AG10803 (cell line): ENCODE results near the gene UPK3BL2.
A peak's percentile ranks its signal among the peaks of the same experiment; 100 is the strongest.
"Not testable (repeated sequence)": the region's sequence is repeated elsewhere in the genome, so short reads cannot be mapped to it uniquely, and the experiment has no call there.

Source experiments
- DNase-seq: peaks from one replicate; pipeline ENCODE4 v3.0.0; 2010; ENCODE audit warnings: low read depth
- H3K4me3 ChIP-seq: 2 replicates; pipeline ENCODE4 v1.5.1; 2011; ENCODE audit warnings: mild to moderate bottlenecking, low read length, control low read depth
- CTCF ChIP-seq: conservative IDR thresholded peaks from 2 replicates; pipeline ENCODE4 v1.5.1; 2011; ENCODE audit warnings: mild to moderate bottlenecking, low read length, control low read depth, inconsistent platforms

The UPK3BL2 gene, protein sequence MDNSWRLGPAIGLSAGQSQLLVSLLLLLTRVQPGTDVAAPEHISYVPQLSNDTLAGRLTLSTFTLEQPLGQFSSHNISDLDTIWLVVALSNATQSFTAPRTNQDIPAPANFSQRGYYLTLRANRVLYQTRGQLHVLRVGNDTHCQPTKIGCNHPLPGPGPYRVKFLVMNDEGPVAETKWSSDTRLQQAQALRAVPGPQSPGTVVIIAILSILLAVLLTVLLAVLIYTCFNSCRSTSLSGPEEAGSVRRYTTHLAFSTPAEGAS

GRCh38 chr7:102543596-102543995 is at the start of gene UPK3BL2:
Gene UPK3BL2, minus strand, starts transcription at chr7:102543696. Its CDS starts 60 bp downstream, at chr7:102543636.
- DNase-seq, H3K4me3 ChIP-seq: not testable (repeated sequence)

DNA sequence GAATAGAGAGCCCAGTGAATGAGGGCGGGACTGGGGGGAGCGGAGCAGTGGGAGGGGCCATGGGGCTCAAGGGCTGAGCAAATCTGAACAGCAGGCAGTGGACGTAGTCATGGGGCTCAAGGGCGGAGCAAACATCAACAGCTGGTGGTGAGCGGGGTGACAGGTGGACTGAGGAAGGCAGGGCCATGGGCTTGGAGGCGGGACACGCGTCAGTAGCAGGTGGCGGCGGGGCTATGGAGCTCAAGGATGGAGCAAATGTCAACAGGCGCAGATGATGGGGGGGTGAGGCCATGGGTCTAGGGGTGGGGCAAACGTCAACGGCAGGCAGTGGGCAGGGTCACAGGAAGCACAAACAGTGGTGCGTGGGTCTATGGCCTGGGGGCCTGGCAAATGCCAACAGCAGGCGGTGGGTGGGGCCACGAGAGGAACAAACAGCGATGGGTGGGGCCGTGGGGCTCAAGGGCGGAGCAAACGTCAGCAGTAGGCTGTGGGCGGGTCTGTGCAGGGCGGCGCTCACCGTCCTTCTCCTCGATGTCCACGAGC is 49.1 kb upstream of the UPK3BL2 start:
- DNase-seq, H3K4me3 ChIP-seq: not testable (repeated sequence)

- not testable (repeated sequence) for DNase-seq, H3K4me3 ChIP-seq
Measured at GRCh38 chr7:102589857-102590256, 46.4 kb upstream of the UPK3BL2 start.

GRCh38 chr7:102583495-102583894 is 40.0 kb upstream of the UPK3BL2 start:
- not testable (repeated sequence) for DNase-seq, H3K4me3 ChIP-seq

DNA sequence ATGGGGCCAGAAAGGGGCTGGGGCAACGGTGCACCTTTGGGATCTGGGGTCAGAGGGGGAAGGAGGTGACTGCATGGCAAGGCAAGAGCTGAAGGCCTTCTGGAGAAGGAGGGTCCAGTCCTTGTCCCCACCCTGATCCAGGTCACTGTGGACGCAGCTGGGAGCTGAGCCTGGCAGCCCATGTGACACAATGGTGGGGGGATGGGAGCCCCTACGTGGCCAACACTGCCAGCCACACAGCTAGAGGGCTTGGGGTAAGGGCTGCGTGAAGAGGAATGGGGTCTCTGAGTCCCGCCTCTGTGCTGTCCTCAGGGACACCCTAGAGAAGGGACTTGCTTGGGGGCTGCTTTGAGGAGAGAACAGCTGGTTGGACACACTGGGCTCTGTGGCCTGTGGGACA is 38.2 kb upstream of the UPK3BL2 start:
- not testable (repeated sequence) for DNase-seq, H3K4me3 ChIP-seq

DNA sequence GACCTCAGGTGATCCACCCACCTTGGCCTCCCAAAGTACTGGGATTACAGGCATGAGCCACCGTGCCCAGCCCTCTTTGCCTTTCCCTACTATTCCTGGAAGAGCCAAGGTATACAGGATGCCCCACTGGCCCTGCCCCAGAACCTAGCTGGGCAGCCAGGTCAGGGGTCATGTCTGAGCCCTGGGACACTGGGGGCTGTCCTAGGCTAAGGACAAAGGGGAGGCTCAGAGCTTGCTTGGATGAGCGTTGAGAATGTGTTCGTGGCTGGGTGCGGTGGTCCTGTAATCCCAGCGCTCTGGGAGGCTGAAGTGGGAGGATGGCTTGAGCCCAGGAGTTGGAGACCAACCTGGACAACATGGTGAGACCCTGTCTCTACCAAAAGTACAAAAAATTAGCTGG is 35.0 kb upstream of the UPK3BL2 start:
- DNase-seq, H3K4me3 ChIP-seq: not testable (repeated sequence)

DNA sequence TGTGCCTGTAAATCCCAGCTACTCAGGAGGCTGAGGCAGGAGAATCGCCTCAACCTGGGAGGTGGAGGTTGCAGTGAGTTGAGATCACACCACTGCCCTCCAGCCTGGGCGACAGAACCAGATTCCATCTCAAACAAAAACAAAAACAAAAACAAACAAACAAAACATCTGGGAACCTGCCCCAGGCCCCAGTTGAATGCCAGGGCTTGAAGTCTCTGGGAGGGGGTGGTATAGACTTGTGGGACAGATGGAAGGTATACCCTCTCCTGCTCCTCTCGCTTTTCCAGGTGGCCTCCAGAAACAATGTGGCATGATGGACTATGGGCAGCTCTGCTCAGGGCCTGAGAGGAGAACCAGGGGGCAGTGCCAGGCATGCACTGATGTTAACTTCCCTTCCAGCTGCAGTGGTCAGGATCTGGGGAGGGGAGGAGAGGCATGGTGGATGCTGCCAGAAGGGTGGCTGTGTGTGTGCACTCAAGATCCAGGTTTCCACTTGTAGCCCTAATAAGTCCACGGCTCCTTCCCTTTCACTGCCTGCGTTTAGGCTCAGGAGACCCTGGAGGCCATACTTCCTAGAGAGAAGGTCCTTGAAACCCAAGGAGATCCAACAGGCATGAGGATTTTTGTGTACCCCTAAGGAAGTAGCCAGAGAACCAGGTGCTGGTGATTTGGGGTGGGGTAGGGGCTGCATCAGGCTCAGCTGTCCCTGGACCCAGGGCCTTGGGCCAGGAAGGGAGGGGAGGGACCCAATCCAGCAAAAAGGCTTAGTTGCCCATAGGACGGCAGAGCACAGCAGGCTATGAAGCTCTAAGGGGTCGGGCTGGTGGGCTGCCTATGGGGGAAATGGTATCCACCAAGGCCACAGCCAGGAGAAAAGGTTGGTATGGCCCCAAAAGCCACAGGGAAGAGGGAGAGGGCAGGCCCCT is 34.1 kb upstream of the UPK3BL2 start:
- not testable (repeated sequence) for DNase-seq, H3K4me3 ChIP-seq

DNA sequence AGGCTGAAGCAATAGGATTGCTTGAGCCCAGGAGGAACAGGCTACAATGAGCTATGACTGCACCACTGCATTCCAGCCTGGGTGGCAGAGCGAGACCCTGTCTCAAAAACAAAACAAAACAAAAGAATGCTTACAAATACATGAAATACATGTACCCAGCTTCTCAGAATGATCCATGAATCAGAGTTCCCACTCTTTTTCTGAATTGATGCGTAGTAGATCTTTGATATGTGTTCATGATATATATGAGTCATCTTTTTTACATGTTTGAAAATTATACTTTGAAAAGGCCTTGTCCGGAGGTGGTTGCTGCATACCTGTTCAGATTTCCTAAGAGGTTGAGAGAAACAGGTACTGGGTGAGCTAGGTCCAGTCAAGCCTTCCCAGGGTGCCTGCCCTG is 32.9 kb upstream of the UPK3BL2 start:
- DNase-seq, H3K4me3 ChIP-seq: not testable (repeated sequence)

GRCh38 chr7:102574607-102575006 is 31.1 kb upstream of the UPK3BL2 start:
- not testable (repeated sequence) for H3K4me3 ChIP-seq, DNase-seq

DNA sequence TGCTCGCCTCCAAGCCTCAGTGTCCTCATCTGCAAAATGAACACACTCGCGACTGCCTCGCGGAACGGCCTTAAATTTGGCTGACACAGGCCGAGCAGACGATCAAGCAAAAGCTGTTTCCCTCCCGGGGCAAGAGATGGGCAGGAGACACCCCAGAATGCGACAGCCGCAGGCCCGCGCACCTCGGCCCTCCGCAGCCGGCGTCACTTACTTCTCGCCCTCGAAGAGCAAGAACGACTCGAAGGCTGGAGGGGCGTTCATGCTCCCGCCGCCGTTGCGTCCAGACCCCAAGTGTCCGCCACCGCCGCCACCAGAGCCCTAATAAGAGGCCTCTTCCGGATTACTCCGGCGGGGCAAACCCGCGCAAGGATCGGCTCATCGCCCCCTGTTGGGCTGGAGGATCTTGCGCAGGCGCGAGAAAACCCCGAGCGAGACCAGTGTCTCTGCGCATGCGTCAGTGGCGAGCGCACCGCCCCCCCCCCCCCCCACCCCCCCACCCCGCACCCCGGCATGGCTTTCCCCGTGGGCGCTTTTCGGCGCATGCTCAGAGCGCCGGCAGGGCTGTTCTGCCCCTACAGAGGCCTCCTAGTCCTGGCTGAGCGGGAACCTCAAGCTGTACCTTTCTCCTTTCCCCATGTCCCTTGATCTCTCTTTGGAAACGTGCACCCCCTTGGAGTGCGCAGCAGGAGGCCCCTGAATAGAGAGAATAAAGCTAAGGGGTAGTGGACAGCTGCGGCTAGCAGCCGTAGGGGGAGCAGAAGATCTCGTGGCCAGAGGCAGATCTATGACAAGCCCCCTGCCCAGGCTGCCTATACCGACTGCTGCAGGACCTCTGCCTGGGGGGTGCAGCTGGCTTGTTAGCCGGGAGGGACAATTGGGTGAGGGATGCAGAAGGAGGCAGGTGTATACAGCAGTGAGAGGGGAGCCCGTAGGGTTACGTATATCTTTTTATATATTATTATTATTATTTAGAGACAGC is 29.1 kb upstream of the UPK3BL2 start, which contains the start of gene POLR2J3:
TSS of gene POLR2J3 (minus strand) at position 323 of the 979 bp plus-strand sequence. CDS start at position 261, 62 bp downstream.
- TF ChIP-seq CTCF = peak; percentile 40
- peak within 1 kb of the TSS; percentile 64 for H3K4me3 ChIP-seq
- peak; percentile 81 for DNase-seq

DNA sequence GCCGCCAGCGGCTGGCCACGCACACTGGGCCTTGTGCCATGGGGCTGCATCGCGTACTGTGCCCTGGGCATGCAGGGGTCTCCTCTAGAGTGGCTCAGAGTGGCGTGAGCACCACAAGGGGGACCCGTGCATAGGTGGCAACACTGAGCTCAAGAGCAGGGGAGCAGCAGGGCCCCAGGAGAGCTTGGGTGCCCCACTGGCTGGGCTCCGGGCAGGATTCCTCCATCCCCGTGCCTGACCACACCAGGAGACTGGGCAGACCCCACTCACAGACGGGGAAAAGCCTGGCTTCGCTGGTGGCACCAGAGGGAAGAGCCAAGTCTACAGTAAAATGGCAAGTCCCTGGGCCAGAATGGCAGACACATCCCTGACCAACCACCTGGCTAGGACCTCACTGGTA is 25.1 kb upstream of the UPK3BL2 start:
- not testable (repeated sequence) for DNase-seq, H3K4me3 ChIP-seq

DNA sequence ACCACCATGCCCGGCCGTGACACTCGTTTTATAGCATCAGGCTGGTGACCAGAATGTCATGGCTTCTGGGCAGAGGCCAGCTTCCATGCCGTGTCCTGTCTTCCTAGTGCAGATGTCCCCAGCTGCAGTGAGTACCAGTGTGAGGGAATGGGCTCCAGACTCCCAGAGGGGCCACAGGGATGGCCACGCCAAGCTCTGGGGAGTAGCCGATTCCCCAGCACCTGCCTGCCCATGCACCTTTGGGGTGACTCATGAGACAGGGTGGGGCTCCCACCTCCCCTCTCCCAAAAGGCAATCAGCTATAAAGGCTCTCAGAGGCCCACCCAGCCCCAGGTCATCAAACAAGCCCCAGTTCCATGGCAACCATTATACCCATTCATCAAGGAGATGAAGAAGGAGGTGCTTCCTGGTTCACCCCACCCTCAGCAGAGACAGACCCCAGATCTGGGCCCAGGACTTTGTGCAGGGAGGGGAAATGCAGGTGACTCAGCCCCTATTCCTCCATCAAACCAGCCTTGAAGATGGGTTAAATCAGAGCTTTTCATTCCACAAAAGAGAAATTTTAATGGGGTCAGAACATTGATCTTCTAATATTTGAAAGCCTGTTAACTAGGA is 7.4 kb upstream of the UPK3BL2 start, which contains the start of gene SPDYE2:
TSS of gene SPDYE2 (plus strand) at position 419 of the 615 bp plus-strand sequence. CDS start 2,030 bp downstream, outside the sequence.
- not testable (repeated sequence) for H3K4me3 ChIP-seq, DNase-seq

GRCh38 chr7:102546353-102546752 is 2.9 kb upstream of the UPK3BL2 start:
- not testable (repeated sequence) for H3K4me3 ChIP-seq, DNase-seq

DNA sequence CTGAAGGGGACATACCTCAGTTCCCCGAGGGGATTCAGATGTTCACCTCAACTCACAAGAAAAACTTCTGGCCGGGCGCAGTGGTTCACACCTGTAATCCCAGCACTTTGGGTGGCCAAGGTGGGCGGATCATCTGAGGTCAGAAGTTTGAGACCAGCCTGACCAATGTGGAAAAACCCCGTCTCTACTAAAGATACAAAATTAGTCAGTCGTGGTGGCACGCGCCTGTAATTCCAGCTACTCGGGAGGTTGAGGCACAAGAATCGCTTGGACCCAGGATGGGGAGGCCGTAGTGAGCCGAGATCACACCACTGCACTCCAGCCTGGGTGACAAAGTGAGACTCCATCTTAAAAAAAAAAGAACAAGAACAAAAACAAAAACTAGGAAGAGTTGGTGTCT is 1.8 kb upstream of the UPK3BL2 start:
- DNase-seq, H3K4me3 ChIP-seq: not testable (repeated sequence)

GRCh38 chr7:102544372-102544771 is 876 bp upstream of the UPK3BL2 start:
- DNase-seq = not testable (repeated sequence)

DNA sequence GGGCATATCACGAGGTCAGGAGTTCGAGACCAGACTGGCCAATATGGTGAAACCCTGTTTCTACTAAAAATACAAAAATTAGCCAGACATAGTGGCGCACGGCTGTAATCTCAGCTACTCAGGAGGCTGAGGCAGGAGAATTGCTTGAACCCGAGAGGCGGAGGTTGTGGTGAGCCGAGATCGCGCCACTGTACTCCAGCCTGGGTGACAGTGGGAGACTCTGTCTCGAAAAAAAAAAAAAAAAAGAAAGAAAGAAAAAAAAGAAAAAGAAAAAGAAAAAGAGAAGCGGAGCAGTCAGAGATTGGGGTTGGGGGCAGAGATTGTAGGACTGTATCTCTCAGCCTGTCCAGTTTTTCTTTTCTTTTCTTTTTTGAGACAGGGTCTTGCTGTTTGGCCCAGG is 725 bp downstream of the UPK3BL2 start:
- H3K4me3 ChIP-seq, DNase-seq: not testable (repeated sequence)

More at GRCh38 chr7:102544372-102544771, 876 bp upstream of the UPK3BL2 start:
- H3K4me3 ChIP-seq = not testable (repeated sequence)

- not testable (repeated sequence) for DNase-seq, H3K4me3 ChIP-seq
Measured at GRCh38 chr7:102542083-102542482, 1.4 kb downstream of the UPK3BL2 start.
